ENCODE measurements around the gene ALG1.
"Not testable (repeated sequence)": the region's sequence is repeated elsewhere in the genome, so short reads cannot be mapped to it uniquely, and the experiment has no call there.

DNA sequence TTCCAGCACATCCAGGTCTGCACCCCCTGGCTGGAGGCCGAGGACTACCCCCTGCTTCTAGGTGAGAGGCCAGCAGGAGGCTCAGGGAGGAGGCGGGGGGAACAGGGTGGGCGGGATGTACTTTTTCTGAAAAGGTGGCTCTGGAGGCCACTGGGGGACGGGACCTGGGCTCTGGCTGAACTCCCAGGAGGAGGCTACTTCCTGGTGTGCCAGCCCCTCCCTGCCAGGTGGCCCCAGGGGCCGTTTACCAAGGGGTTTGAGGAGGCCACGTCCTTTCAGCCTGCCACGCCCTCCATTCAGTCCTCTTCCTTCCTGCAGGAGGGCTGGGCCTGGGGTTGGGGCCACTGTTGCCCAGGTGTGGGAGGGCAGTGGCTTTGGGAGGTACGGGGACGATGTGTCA, 9.4 kb downstream of the ALG1 start:
- TF ChIP-seq, protein P1, sequence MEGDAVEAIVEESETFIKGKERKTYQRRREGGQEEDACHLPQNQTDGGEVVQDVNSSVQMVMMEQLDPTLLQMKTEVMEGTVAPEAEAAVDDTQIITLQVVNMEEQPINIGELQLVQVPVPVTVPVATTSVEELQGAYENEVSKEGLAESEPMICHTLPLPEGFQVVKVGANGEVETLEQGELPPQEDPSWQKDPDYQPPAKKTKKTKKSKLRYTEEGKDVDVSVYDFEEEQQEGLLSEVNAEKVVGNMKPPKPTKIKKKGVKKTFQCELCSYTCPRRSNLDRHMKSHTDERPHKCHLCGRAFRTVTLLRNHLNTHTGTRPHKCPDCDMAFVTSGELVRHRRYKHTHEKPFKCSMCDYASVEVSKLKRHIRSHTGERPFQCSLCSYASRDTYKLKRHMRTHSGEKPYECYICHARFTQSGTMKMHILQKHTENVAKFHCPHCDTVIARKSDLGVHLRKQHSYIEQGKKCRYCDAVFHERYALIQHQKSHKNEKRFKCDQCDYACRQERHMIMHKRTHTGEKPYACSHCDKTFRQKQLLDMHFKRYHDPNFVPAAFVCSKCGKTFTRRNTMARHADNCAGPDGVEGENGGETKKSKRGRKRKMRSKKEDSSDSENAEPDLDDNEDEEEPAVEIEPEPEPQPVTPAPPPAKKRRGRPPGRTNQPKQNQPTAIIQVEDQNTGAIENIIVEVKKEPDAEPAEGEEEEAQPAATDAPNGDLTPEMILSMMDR (IDR thresholded peaks at IDR 0.05) = not testable (repeated sequence)
- TF ChIP-seq MAZ (IDR thresholded peaks at IDR 0.05; ENCODE audit: borderline replicate concordance, low read depth, low read length); ZNF302 (CRISPR knock-in tag; IDR thresholded peaks at IDR 0.05); CEBPB (IDR thresholded peaks at IDR 0.05); HOXA7 (CRISPR knock-in tag; IDR thresholded peaks at IDR 0.05); EP300 (IDR thresholded peaks at IDR 0.05); POLR2A (IDR thresholded peaks at IDR 0.05; ENCODE audit: low read length); NFE2L2 (conservative IDR thresholded peaks at IDR 0.05; ENCODE audit: low read length); RAD21 (conservative IDR thresholded peaks at IDR 0.05 in 1 of 2, IDR thresholded peaks at IDR 0.05 in 1 of 2); SMC3 (IDR thresholded peaks at IDR 0.05); EHMT2 (IDR thresholded peaks at IDR 0.05; ENCODE audit: low read depth); CBX8 (IDR thresholded peaks at IDR 0.05): not testable (repeated sequence)
- TF ChIP-seq, protein P2, sequence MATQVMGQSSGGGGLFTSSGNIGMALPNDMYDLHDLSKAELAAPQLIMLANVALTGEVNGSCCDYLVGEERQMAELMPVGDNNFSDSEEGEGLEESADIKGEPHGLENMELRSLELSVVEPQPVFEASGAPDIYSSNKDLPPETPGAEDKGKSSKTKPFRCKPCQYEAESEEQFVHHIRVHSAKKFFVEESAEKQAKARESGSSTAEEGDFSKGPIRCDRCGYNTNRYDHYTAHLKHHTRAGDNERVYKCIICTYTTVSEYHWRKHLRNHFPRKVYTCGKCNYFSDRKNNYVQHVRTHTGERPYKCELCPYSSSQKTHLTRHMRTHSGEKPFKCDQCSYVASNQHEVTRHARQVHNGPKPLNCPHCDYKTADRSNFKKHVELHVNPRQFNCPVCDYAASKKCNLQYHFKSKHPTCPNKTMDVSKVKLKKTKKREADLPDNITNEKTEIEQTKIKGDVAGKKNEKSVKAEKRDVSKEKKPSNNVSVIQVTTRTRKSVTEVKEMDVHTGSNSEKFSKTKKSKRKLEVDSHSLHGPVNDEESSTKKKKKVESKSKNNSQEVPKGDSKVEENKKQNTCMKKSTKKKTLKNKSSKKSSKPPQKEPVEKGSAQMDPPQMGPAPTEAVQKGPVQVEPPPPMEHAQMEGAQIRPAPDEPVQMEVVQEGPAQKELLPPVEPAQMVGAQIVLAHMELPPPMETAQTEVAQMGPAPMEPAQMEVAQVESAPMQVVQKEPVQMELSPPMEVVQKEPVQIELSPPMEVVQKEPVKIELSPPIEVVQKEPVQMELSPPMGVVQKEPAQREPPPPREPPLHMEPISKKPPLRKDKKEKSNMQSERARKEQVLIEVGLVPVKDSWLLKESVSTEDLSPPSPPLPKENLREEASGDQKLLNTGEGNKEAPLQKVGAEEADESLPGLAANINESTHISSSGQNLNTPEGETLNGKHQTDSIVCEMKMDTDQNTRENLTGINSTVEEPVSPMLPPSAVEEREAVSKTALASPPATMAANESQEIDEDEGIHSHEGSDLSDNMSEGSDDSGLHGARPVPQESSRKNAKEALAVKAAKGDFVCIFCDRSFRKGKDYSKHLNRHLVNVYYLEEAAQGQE (IDR thresholded peaks at IDR 0.05) = not testable (repeated sequence)
